Panc1 (cell line): ENCODE measurements around the gene MORC2. TPM values are rescaled to one million over a fixed set of nuclear protein-coding genes. Genes with fewer than 3 reads are reported as not detected.

ENCODE experiments used
- ATAC-seq: fragments of 200-7000 bp; cut with Tn5 transposase; 2 replicates; pipeline ENCODE4 v1.9.1; 2020; ENCODE audit warnings: mild to moderate bottlenecking, moderate library complexity
- BruUV-seq: library from RNA; stranded (reverse); fragments of 400-500 nt; replicated peaks from 2 replicates; lab custom pipeline; 2021; lab: Mats Ljungman, UMichigan
- CTCF ChIA-PET: fragments of 300-600 bp; sonication (Branson Sonifier 250); formaldehyde crosslinking; loops from one replicate; lab custom pipeline; 2022; ENCODE audit warnings: antibody characterized with exemption; lab: Charles Lee
- POLR2A ChIA-PET: fragments of 300-600 bp; sonication (Branson Sonifier 250); formaldehyde crosslinking; loops from one replicate; lab custom pipeline; 2022; ENCODE audit warnings: antibody characterized with exemption; lab: Charles Lee
- DNase-seq: peaks from one replicate; pipeline ENCODE4 v3.0.0-alpha.2; 2010; ENCODE audit warnings: low read depth, low spot score
- H3K27ac ChIP-seq: 2 replicates; pipeline ENCODE4 v1.5.1; 2011; ENCODE audit warnings: mild to moderate bottlenecking, low read length, inconsistent platforms
- H3K27me3 ChIP-seq: fragments of 200-500 bp; sonication (Bioruptor generic); 2 replicates; pipeline ENCODE4 v1.6.0; 2014; ENCODE audit warnings: low read length, inconsistent platforms; ENCODE audit not compliant: control insufficient read depth, insufficient read depth
- H3K36me3 ChIP-seq: fragments of 200-500 bp; sonication (Bioruptor generic); 2 replicates; pipeline ENCODE4 v1.5.1; 2014; ENCODE audit warnings: inconsistent platforms, mild to moderate bottlenecking, low read length, moderate library complexity; ENCODE audit not compliant: control insufficient read depth, insufficient read depth
- H3K4me1 ChIP-seq: 2 replicates; pipeline ENCODE4 v1.5.1; 2011; ENCODE audit warnings: inconsistent platforms, mild to moderate bottlenecking, low read length, moderate library complexity; ENCODE audit not compliant: control insufficient read depth, insufficient read depth
- H3K4me3 ChIP-seq, 2 experiments: 2 replicates each; pipeline ENCODE4 v1.5.1; 2011 to 2012; ENCODE audit warnings: low read depth in 2 of 2, low read length in 2 of 2, mild to moderate bottlenecking in 2 of 2, inconsistent platforms in 1 of 2, moderate library complexity in 1 of 2
- H3K9me3 ChIP-seq: fragments of 200-500 bp; sonication (Bioruptor generic); 2 replicates; pipeline ENCODE4 v1.5.1; 2014; ENCODE audit warnings: low read depth, mild to moderate bottlenecking, inconsistent platforms, low read length, moderate library complexity; ENCODE audit not compliant: control insufficient read depth, insufficient read depth
- POLR2AphosphoS5 ChIP-seq: IDR thresholded peaks from 2 replicates; pipeline ENCODE4 v1.6.1; 2012; ENCODE audit warnings: mild to moderate bottlenecking, low read depth, low read length, moderate library complexity
- SIN3A ChIP-seq: IDR thresholded peaks from 2 replicates; pipeline ENCODE4 v1.6.1; 2012; ENCODE audit warnings: low read depth, mild to moderate bottlenecking, low read length, moderate library complexity, borderline replicate concordance; ENCODE audit not compliant: insufficient read depth
- TCF7L2 ChIP-seq: IDR thresholded peaks from 2 replicates; pipeline ENCODE4 v1.6.1; 2011; ENCODE audit warnings: mild to moderate bottlenecking, low read depth, low read length, inconsistent platforms
- in situ Hi-C: cut with HindIII; loops from 2 replicates; pipeline ENCODE4 v1.10.0; 2016; ENCODE audit warnings: low sequenced_read_pairs, low pct_unique_long_range_greater_than_20kb
- intact Hi-C: fragments of 100-400 bp; cut with micrococcal nuclease; formaldehyde crosslinking; loops from one replicate; pipeline ENCODE4 v1.10.0; 2022; ENCODE audit not compliant: unreplicated experiment
- total RNA-seq: library from RNA; stranded (reverse); gene quantifications from one replicate; pipeline ENCODE4 v1.2.1, GENCODE V29; 2021; ENCODE audit not compliant: unreplicated experiment
- TF ChIP-seq, protein P1 (sequence below), 2 experiments: IDR thresholded peaks; 2 replicates each; pipeline ENCODE4 v1.6.1; 2011 to 2012; ENCODE audit warnings: low read depth in 2 of 2, control low read depth in 1 of 2, low read length in 1 of 2, mild to moderate bottlenecking in 1 of 2, moderate library complexity in 1 of 2; ENCODE audit not compliant: insufficient read depth in 1 of 2
- TF ChIP-seq, protein P2 (sequence below): fragments of 450-650 bp; IDR thresholded peaks from 2 replicates; pipeline ENCODE4 v1.5.1; 2017; ENCODE audit warnings: mild to moderate bottlenecking

MORC2 gene
- total RNA-seq, 1 experiment from 2014 or later: 31.5 TPM

DNA sequence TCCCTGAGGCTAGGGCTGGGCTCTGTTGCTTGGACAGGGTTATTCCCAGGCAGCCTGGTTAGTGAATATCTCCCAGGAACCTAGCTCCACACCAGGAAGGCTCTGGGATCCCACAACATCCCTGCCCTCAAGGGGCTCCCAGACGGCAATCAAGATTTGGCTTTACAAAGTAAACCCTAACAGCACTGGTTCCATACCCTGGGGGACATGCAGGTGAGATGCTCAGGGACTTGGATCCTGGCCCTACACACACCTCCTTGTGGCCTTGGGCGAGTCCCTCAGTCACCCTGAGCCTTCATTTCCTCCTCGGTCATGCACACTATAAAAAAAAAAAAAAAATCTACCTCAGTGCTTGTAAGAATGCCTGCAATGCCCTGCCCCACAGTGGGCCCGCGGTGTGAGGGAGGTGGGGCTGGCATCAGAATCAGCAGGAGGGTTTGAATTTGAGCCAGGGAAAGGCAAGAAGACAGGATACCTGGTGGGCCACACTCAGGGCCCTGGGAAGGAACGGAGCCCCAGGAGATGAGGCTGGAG, 86.3 kb downstream of the MORC2 start:
- Histone ChIP-seq H3K27me3 (no peaks in the 10 kb centered on the region), H3K27ac (no peak overlapping the region), H3K9me3 (no peaks in the 10 kb centered on the region), H3K4me1 (no peaks in the 10 kb centered on the region), H3K36me3 (no peaks in the 10 kb centered on the region), H3K4me3 (no peak overlapping the region)
- intact Hi-C loops (no loop called here), in situ Hi-C loops (no loop called here)
- no peak for TF ChIP-seq SIN3A
- TF ChIP-seq, protein P1, sequence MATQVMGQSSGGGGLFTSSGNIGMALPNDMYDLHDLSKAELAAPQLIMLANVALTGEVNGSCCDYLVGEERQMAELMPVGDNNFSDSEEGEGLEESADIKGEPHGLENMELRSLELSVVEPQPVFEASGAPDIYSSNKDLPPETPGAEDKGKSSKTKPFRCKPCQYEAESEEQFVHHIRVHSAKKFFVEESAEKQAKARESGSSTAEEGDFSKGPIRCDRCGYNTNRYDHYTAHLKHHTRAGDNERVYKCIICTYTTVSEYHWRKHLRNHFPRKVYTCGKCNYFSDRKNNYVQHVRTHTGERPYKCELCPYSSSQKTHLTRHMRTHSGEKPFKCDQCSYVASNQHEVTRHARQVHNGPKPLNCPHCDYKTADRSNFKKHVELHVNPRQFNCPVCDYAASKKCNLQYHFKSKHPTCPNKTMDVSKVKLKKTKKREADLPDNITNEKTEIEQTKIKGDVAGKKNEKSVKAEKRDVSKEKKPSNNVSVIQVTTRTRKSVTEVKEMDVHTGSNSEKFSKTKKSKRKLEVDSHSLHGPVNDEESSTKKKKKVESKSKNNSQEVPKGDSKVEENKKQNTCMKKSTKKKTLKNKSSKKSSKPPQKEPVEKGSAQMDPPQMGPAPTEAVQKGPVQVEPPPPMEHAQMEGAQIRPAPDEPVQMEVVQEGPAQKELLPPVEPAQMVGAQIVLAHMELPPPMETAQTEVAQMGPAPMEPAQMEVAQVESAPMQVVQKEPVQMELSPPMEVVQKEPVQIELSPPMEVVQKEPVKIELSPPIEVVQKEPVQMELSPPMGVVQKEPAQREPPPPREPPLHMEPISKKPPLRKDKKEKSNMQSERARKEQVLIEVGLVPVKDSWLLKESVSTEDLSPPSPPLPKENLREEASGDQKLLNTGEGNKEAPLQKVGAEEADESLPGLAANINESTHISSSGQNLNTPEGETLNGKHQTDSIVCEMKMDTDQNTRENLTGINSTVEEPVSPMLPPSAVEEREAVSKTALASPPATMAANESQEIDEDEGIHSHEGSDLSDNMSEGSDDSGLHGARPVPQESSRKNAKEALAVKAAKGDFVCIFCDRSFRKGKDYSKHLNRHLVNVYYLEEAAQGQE (IDR thresholded peaks at IDR 0.05; ENCODE audit: insufficient read depth in 1 of 2, low read depth in 2 of 2, low read length in 1 of 2): no peak
- TF ChIP-seq, protein P2, sequence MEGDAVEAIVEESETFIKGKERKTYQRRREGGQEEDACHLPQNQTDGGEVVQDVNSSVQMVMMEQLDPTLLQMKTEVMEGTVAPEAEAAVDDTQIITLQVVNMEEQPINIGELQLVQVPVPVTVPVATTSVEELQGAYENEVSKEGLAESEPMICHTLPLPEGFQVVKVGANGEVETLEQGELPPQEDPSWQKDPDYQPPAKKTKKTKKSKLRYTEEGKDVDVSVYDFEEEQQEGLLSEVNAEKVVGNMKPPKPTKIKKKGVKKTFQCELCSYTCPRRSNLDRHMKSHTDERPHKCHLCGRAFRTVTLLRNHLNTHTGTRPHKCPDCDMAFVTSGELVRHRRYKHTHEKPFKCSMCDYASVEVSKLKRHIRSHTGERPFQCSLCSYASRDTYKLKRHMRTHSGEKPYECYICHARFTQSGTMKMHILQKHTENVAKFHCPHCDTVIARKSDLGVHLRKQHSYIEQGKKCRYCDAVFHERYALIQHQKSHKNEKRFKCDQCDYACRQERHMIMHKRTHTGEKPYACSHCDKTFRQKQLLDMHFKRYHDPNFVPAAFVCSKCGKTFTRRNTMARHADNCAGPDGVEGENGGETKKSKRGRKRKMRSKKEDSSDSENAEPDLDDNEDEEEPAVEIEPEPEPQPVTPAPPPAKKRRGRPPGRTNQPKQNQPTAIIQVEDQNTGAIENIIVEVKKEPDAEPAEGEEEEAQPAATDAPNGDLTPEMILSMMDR: no peak
- TF ChIP-seq TCF7L2: no peak
- no peak for TF ChIP-seq POLR2AphosphoS5
- ATAC-seq: no peak
- ChIA-PET POLR2A (interaction anchor here (0.6 kb wide), 1 partner anchor 11 kb away, joined by 3 read pairs; no protein-coding TSS in a partner anchor), CTCF (no interaction called here)
- BruUV-seq: no TSS peak
- DNase-seq: no peak

DNA sequence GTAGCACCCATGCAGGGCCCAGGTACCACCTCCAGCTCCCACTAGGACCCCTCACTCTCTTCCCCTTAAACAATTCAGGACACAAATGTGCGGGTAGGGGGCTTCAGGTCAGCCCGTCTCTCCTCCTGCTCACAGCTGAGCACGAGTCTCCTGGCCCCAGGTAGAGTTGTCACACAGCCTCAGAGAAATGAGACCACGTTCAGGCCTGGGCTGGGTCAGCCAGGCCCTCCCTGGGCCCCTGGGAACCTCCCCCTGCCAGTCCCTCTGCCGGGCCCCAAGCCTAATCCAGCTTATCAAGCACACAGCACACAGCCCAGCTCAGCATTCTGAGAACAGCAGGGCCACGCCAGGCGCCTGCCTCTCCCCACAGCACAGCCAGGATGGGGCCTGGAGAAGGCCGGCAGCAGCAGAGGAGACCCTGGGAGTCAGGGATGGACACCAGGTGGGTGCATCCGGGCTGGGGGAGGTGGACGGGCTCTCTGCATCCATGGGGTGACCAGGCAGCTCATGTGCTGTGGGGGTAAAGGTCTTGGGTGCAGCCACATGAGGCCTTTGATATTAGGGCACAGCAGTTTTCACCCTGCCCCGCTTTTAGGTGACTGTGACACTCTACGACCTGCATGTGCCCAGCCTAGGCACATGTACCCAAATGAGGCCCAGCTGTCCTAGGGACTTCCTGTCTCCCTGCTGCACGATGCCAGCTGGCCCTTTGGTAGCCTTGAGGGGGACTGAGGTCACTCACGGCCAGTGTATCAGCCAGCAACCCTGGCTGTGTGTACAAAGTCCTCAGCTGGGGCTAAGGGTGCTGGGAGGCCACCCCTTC, 87.0 kb downstream of the MORC2 start:
- no TSS peak for BruUV-seq
- no peaks in the 10 kb centered on the region for H3K9me3 ChIP-seq
- no peak overlapping the region for H3K4me3 ChIP-seq
- no peak for DNase-seq
- no peak for TF ChIP-seq POLR2AphosphoS5
- TF ChIP-seq, protein P2: no peak
- TF ChIP-seq, protein P1 (IDR thresholded peaks at IDR 0.05; ENCODE audit: insufficient read depth in 1 of 2, low read depth in 2 of 2, low read length in 1 of 2): no peak
- TF ChIP-seq TCF7L2: no peak
- no peak for TF ChIP-seq SIN3A
- in situ Hi-C loops: no loop called here
- no peaks in the 10 kb centered on the region for H3K27me3 ChIP-seq
- H3K4me1 ChIP-seq: no peaks in the 10 kb centered on the region
- H3K27ac ChIP-seq: no peak overlapping the region
- H3K36me3 ChIP-seq: no peaks in the 10 kb centered on the region
- no peak for ATAC-seq
- POLR2A ChIA-PET: interaction anchor here (0.6 kb wide), 1 partner anchor 10 kb away, joined by 3 read pairs; no protein-coding TSS in a partner anchor
- intact Hi-C loops: no loop called here
- CTCF ChIA-PET: no interaction called here
